MM.1S (cell line): ENCODE results near the gene SLFN5.

Experiments
- EZH2 ChIP-seq: fragments of 300-600 bp; sonication (generic); optimal IDR thresholded peaks from 2 replicates; pipeline ENCODE3; 2017; ENCODE audit warnings: low read depth, mild to moderate bottlenecking, antibody characterized with exemption, low read length, mixed read lengths
- TF ChIP-seq, protein P1 (sequence below): fragments of 300-600 bp; sonication (generic); IDR thresholded peaks from 2 replicates; pipeline ENCODE4 v1.5.1; 2016; ENCODE audit warnings: antibody characterized with exemption, low read length, mixed read lengths

DNA sequence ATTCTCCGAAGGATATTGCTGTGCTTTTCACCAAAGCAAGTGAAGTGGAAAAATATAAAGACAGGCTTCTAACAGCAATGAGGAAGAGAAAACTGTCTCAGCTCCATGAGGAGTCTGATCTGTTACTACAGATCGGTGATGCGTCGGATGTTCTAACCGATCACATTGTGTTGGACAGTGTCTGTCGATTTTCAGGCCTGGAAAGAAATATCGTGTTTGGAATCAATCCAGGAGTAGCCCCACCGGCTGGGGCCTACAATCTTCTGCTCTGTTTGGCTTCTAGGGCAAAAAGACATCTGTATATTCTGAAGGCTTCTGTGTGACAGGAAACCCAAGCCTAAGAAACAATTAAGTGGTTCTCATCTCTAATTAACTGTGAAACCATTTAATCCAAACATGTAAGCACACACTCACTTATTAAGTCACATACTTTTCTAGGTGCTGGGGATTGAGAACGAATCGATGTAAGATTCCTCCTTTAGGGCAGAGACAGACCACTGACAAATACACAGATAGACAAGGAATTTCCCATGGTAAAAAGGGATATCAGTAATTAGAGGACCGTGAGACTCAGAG is 22.8 kb downstream of the SLFN5 start:
- TF ChIP-seq, protein P1, sequence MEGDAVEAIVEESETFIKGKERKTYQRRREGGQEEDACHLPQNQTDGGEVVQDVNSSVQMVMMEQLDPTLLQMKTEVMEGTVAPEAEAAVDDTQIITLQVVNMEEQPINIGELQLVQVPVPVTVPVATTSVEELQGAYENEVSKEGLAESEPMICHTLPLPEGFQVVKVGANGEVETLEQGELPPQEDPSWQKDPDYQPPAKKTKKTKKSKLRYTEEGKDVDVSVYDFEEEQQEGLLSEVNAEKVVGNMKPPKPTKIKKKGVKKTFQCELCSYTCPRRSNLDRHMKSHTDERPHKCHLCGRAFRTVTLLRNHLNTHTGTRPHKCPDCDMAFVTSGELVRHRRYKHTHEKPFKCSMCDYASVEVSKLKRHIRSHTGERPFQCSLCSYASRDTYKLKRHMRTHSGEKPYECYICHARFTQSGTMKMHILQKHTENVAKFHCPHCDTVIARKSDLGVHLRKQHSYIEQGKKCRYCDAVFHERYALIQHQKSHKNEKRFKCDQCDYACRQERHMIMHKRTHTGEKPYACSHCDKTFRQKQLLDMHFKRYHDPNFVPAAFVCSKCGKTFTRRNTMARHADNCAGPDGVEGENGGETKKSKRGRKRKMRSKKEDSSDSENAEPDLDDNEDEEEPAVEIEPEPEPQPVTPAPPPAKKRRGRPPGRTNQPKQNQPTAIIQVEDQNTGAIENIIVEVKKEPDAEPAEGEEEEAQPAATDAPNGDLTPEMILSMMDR: no peak
- no peak for TF ChIP-seq EZH2
